Subcutaneous abdominal adipose tissue (tissue), 5 donors: ENCODE data around the gene NDUFA6.
A peak's percentile ranks its signal among the peaks of the same experiment; 100 is the strongest.

Experiments
- H3K27ac ChIP-seq: one replicate; pipeline ENCODE4 v1.7.0; 2013; ENCODE audit warnings: low read depth, mild to moderate bottlenecking, inconsistent platforms, low read length, moderate library complexity
- H3K27me3 ChIP-seq, 5 donors: one replicate each; pipeline ENCODE4 v1.7.0; 2013; ENCODE audit warnings: low read length in 5 of 5, inconsistent platforms in 1 of 5; ENCODE audit not compliant: control insufficient read depth in 5 of 5, insufficient read depth in 4 of 5
- H3K36me3 ChIP-seq, 5 donors: one replicate each; pipeline ENCODE4 v1.7.0; 2013; ENCODE audit warnings: low read length in 5 of 5; ENCODE audit not compliant: control insufficient read depth in 5 of 5, insufficient read depth in 5 of 5
- H3K4me1 ChIP-seq, 5 donors: one replicate each; pipeline ENCODE4 v1.7.0; 2013; ENCODE audit warnings: low read length in 5 of 5, mild to moderate bottlenecking in 3 of 5, moderate library complexity in 1 of 5; ENCODE audit not compliant: control insufficient read depth in 5 of 5, insufficient read depth in 5 of 5
- H3K4me3 ChIP-seq, 5 donors: one replicate each; pipeline ENCODE4 v1.7.0; 2013; ENCODE audit warnings: low read length in 5 of 5, low read depth in 1 of 5
- H3K9ac ChIP-seq, 5 donors: one replicate each; pipeline ENCODE4 v1.7.0; 2013; ENCODE audit warnings: low read length in 5 of 5, mild to moderate bottlenecking in 4 of 5, moderate library complexity in 3 of 5
- H3K9me3 ChIP-seq, 5 donors: one replicate each; pipeline ENCODE4 v1.7.0; 2013; ENCODE audit warnings: low read length in 5 of 5; ENCODE audit not compliant: control insufficient read depth in 5 of 5
- donor health status: healthy.
- donor health status: healthy.
- donor health status: healthy.
- donor health status: healthy.
- donor health status: healthy.

NDUFA6 gene

DNA sequence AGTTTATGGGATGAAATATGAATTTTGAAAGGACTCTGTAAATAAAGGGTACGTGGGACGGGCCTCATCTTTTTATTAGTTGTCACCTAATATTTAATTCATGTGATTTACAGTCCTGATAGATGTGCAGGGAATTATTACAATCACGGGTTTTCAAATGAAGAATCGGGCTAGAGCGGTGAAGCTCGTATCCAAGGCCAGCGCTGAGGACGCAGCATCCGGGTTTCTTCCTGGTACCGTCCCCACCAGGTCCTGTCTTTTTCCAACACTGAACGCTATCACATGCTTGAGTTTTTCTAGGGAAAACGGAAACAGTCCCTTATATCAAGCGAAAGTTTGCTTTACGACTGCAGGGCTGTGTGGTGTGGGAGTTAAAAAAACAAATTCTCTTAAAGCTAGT lies 10.3 kb downstream of the NDUFA6 start:
- no peaks in the 10 kb centered on the region for H3K9me3 ChIP-seq
- peak overlapping the region; percentile 57 to 96 (median 76) for H3K9ac ChIP-seq
- H3K4me1 ChIP-seq, result peaks cover 9 to 34% (median 31%) of the 10 kb centered on the region in 5 donors
- H3K27ac ChIP-seq, result peak overlapping the region; percentile 99
- H3K36me3 ChIP-seq, result peaks cover under 1 to 49% (median 31%) of the 10 kb centered on the region in 5 donors
- peak overlapping the region; percentile 84 to 94 (median 89) for H3K4me3 ChIP-seq
- no peaks in the 10 kb centered on the region for H3K27me3 ChIP-seq

DNA sequence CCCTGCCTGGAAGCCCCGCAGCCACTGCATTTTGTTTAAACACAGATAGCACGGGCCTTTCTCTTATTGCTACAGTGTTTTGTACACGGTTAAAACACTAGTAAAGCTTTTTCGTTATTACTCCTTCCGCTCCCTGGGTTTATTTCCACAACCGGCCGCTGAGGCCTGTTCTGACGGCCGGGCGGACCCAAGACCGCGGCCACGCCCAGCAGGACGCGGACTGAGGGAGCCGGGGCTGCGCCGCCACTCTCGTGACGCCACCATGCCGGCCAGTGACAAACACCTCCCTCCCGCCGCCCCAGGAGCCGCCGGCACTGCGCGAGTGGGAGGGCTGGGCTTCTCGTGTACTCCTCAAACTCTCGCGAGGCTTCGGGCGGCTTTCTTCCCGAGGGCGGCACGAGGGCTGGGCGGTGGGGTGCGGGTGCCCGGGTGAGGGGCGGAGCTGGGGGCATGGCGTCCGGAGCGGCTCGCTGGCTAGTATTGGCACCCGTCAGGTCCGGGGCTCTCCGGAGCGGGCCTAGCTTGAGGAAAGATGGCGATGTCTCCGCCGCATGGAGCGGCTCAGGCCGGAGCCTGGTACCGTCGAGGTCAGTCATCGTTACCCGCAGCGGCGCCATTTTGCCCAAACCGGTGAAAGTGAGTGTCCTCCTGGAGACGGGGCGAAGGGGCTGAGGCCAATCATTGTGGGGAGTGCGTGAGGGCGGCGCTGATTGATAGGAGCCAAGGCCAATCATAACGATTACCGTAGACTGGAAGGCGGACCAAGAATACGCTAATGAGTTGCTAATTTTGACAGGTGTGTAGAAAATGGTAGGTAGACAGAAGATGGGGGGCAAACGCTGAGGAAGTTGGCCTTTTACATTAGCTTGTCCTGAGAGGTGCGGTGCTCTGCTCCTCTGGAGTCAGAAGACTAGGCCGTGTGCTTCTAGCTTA lies 11.0 kb downstream of the NDUFA6 start, which contains the start of gene SMDT1:
Gene SMDT1 (plus strand): TSS at position 382 of the 933 bp plus-strand sequence. CDS start 69 bp downstream, at position 451.
- Histone ChIP-seq H3K27ac (peak within 1 kb of the TSS; percentile 99), H3K9me3 (no peaks in the 10 kb centered on the region), H3K4me1 (peaks cover 9 to 41% (median 38%) of the 10 kb centered on the region in 5 donors), H3K36me3 (peaks cover 0 to 42% (median 26%) of the 10 kb centered on the region in 5 donors), H3K27me3 (no peaks in the 10 kb centered on the region), H3K4me3 (peak within 1 kb of the TSS; percentile 84 to 94 (median 89)), H3K9ac (peak within 1 kb of the TSS; percentile 81 to 97 (median 93))

DNA sequence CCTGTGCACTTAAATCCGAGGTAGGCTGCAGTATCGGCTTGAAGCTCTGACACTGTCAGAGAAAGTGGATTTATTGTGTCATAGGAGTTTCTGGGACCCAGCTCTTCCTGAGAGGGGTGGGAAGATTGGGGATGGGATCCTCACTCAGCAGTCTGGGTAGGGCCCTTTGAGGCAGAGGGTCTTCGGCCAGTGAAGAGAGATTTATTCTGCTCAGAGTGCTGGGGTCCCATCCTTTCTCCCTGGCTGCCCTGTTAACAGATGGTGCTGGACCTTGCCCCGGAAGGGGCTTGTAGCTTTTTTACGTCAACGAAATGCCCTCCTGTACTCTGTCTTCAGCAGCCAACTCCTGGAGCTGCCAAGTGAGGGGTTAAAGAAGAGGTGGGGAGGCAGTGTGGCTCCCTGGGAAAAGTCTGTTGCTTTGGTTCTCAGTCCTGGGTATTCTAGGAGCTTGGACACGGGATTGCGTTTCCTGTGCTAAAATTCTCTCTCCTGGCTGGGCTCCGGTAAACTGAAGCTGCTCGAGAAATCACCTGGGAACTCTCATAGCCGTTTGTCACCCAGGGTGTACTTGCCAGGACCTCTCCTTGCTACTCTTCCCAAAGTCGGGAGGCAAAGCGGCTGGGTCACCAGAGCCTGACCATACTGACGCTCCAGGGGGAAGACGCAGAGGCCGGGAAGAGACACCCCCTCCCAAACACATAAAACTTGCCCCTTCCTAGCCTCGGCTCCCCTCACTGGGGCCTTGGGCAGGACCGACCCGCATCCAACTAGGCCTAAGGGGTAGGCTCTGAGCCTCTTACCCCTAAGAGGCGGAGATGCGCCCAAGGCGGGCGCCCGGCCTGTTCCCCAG lies 11.9 kb downstream of the NDUFA6 start:
- Histone ChIP-seq H3K27me3 (no peaks in the 10 kb centered on the region), H3K9me3 (no peaks in the 10 kb centered on the region), H3K27ac (peak overlapping the region; percentile 99), H3K4me1 (peaks cover 9 to 50% (median 45%) of the 10 kb centered on the region in 5 donors), H3K4me3 (peak overlapping the region; percentile 58 to 92 (median 76)), H3K36me3 (peaks cover 0 to 35% (median 23%) of the 10 kb centered on the region in 5 donors), H3K9ac (peak overlapping the region; percentile 81 to 97 (median 93))

DNA sequence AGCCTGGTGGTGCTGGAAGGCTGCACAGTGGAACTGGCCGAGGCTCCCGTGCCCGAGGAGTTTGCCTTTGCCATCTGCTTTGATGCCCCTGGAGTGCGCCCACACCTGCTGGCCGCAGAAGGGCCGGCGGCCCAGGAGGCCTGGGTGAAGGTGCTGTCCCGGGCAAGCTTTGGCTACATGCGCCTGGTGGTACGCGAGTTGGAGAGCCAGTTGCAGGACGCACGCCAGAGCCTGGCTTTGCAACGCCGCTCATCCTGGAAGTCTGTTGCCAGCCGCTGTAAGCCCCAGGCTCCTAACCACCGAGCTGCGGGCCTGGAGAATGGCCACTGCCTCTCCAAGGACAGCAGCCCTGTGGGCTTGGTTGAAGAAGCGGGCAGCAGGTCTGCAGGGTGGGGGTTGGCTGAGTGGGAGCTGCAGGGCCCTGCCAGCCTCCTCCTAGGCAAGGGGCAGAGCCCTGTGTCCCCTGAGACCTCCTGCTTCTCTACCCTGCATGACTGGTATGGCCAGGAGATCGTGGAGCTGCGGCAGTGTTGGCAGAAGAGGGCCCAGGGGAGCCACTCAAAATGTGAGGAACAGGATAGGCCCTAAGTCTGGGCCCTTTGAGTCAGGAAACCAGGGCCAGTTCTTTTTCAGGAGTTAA lies 13.0 kb downstream of the NDUFA6 start:
- Histone ChIP-seq H3K9ac (peak overlapping the region in 2 of 5 donors; percentile 93 to 97), H3K36me3 (peaks cover 0 to 29% (median 16%) of the 10 kb centered on the region in 5 donors), H3K27ac (peak overlapping the region; percentile 99), H3K27me3 (no peaks in the 10 kb centered on the region), H3K4me1 (peaks cover 9 to 54% (median 50%) of the 10 kb centered on the region in 5 donors), H3K9me3 (no peaks in the 10 kb centered on the region), H3K4me3 (no peak overlapping the region)

DNA sequence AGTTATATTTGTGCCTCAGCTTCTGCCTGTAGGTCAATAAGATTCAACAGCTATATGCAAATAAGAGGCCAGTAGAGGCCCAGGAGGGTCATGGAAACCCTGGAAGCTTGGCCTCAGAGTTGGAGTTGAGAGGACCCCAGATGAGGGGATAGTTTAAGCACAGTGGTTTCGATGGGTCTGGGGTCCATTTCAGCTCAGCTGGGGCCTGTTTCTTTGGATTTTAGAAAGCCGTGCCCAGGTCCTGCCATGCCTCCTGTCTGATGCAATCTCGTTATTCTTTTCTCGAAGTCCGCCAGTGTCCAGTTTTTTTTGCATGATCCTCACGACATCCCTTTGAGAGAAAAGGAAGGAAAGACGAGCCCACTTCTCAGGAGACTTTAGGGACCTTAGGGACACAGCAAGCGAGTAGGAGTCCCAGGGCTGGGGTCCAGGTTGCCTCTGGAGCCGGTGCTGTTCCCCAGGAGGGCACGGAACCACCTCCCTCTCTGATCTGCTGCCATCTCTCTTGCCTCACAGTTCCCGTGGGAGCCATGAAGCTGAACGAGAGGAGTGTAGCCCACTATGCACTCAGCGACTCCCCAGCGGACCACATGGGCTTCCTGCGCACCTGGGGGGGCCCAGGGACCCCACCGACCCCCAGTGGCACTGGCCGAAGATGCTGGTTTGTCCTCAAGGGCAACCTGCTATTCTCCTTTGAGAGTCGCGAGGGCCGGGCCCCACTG lies 13.6 kb downstream of the NDUFA6 start:
- Histone ChIP-seq H3K9me3 (no peaks in the 10 kb centered on the region), H3K9ac (no peak overlapping the region), H3K27me3 (no peaks in the 10 kb centered on the region), H3K27ac (no peak overlapping the region), H3K36me3 (peaks cover 0 to 24% (median 12%) of the 10 kb centered on the region in 5 donors), H3K4me1 (peaks cover 9 to 54% (median 50%) of the 10 kb centered on the region in 5 donors), H3K4me3 (no peak overlapping the region)

DNA sequence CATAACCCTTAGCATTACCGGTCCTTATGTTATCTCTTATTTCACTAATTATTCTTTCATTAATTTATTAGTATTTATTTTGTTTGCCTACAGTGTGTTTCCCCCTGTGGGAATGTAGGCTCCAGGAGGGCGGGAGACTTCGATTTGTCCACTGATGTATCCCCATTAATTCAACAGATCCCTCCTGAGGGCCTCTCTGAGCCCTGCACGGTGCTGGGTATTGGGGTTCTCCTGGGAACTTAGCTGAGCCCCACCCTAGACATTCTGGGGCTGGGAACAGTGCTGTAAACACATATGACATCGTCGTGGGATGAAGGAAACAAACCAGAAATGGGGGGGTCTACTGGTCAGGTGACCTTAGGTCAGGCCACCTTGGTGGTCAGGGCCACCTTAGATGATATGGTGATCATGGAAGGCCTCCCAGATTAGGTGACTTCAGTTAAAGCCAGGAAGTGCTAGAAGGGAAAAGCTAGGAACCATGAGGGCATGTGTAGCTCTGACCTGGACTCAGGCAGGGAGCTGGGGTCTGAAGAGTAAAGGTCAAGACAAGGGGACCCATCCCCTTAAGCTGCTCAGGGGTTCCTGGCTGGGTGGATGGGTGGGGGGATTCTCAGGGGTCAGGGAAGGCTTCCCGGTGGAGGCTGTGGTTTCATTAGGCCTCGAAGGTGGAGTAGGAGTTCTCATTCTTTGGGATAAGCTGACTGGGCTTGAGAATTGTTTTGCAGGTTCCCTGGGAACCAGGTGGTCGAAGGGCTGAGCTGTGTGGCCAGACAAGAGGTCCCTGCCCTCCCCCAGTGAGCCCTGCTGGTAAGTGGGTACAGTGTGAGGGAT lies 15.5 kb downstream of the NDUFA6 start:
- H3K9ac ChIP-seq, result peak overlapping the region; percentile 8 to 96 (median 89)
- H3K36me3 ChIP-seq, result peaks cover 0 to 19% (median 12%) of the 10 kb centered on the region in 5 donors
- H3K4me1 ChIP-seq, result peaks cover 12 to 60% (median 54%) of the 10 kb centered on the region in 5 donors
- H3K9me3 ChIP-seq, result no peaks in the 10 kb centered on the region
- H3K4me3 ChIP-seq, result peak overlapping the region; percentile 69 to 83 (median 74)
- H3K27ac ChIP-seq, result peak overlapping the region; percentile 56
- H3K27me3 ChIP-seq, result no peaks in the 10 kb centered on the region

DNA sequence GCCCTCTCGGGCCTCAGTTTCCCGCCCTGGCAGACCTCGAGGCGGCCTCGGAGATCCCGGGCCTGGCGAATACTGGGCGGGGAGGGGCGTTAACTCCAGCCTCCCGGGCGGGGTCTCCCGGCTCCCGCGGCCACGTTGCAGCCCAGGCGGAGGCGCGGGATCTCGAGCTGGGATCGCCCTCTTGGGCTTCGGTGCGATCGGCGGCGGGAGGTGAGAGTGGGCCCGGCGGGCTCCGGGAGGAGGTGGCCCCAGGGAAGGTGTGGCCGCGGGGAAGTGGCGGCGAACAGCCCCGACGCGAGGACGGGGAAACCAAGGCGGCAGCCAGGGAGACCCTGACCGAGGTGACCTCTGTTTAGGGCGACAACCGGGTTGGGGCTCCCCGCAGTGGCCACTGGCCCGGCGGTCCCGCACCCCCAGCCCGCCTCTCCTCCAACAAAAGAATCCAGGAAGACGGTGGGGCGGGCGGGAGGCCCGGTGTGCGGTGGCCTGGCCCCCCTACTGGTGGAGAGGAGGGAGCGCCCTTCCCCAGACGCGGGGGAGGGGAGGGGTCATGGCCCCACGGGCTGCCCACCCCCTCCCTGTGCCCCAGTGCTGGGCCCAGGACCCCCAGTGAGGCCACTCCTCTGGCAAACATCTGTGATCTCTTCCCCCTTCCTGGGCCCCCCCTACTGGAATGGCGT lies 16.3 kb downstream of the NDUFA6 start, which contains the start of gene PHETA2:
Gene PHETA2 (plus strand): TSS at position 117 of the 680 bp plus-strand sequence. CDS start 3,046 bp downstream, outside the sequence.
- Histone ChIP-seq H3K4me3 (peak within 1 kb of the TSS; percentile 69 to 83 (median 74)), H3K4me1 (peaks cover 16 to 64% (median 58%) of the 10 kb centered on the region in 5 donors), H3K27ac (peak within 1 kb of the TSS; percentile 56), H3K9ac (peak within 1 kb of the TSS; percentile 8 to 96 (median 89)), H3K36me3 (peaks cover 0 to 19% (median 12%) of the 10 kb centered on the region in 5 donors), H3K9me3 (no peaks in the 10 kb centered on the region), H3K27me3 (no peaks in the 10 kb centered on the region)

DNA sequence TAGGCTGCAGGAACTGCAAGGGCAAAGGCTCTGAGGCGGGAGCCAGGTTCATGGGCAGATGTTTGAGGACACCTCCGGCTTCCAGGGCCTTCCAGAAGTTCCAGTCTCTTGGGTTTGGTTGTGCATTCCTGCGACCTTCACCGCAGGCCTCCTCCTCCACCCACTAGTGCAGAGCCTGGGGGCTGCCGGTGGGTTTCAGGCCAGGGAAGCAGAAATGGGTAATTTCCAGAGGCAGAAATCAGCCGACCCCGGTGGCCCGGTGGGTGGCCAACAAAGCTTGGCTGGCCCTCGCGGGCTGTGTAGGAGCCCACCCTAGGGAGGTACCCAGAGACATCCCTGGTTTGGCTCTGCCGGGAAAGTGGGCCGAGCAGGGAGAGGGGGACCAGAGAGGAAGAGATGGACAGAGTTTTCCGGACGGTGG lies 16.9 kb downstream of the NDUFA6 start:
- Histone ChIP-seq H3K27ac (peak overlapping the region; percentile 56), H3K9me3 (no peaks in the 10 kb centered on the region), H3K9ac (peak overlapping the region in 4 of 5 donors; percentile 84 to 96 (median 90)), H3K4me3 (peak overlapping the region; percentile 17 to 83 (median 74)), H3K36me3 (peaks cover 0 to 19% (median 12%) of the 10 kb centered on the region in 5 donors), H3K27me3 (no peaks in the 10 kb centered on the region), H3K4me1 (peaks cover 12 to 57% (median 53%) of the 10 kb centered on the region in 5 donors)
